Dedifferentiated amniotic fluid mesenchymal stem cell (primary cell): ENCODE data around the gene OPCML.

ENCODE experiments used
- DNase-seq: peaks from one replicate; pipeline ENCODE4 v3.0.0-alpha.2; 2016; ENCODE audit errors: extremely low spot score

The OPCML gene

DNA sequence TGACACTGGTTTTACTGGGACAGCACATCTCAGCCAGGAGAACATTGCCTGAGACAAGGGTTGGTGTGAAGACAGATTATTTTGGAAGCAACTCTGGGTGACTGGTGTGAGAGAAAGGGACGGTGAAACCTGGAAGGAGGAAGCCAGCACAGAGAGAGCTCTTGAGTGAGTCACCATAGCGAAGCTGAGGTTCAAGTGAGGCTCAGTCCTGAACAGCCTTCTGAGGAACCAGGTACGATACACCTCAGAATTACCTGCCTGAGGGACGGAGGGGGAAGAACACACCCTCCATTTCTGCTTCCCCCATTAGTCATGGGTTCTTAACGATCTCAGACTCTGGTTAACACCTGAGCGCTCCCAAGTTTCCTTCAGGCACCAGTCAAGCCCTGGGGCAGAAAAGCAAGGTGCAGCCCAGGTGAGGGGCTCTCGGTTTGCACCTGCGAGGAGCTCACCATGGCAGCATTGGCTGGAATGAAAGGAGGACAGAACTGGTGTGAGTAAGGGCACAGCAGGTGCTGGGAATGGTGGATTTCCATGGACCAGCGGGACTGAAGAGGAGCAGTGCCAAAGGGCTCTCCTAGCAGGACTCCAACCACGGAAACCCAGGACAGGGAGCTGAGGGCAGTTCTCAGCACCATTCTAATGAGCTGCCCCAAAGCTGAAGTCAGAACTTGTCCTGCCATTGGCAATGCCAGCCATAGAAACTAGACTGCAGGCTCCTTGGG, 459.3 kb downstream of the OPCML start:
- DNase-seq, result no peak

DNA sequence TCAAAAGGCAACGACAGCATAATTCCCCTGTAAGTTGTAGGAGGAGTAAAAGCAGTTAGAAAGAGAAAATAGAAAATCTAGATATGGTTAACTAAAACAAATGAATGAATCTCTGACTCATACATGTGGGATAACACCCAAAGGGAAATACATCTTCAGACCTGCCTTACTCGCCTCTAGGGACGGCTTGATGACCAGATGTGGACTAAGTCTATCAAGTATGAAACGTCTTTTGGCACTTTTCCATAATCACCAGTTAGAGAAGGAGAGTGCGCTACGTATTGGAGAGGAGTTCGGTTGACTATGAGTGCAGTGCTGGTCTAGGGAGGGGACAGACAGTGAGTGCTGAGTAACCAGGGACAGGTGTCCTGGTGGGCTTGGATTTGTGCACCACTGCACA, 459.9 kb downstream of the OPCML start:
- DNase-seq, result no peak

DNA sequence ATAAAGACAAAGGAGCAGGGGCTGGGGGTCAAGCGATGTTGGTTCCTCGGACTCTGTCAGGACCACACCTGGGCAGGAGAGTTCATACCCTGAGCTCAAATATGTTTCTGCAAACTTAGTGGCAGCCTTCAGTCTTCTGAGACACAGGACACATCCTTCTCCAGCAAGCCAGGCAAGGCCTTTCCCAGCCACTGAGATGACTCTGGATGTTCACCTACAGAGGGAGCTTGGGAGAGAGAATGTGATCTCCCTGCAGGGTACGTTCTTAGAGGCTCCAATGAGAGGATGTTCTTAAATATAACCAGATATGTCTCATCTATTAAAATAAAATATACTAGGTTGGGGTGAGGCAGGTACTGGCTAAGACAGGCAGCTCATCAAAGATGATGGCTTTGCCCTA, 461.5 kb downstream of the OPCML start:
- DNase-seq, result no peak

DNA sequence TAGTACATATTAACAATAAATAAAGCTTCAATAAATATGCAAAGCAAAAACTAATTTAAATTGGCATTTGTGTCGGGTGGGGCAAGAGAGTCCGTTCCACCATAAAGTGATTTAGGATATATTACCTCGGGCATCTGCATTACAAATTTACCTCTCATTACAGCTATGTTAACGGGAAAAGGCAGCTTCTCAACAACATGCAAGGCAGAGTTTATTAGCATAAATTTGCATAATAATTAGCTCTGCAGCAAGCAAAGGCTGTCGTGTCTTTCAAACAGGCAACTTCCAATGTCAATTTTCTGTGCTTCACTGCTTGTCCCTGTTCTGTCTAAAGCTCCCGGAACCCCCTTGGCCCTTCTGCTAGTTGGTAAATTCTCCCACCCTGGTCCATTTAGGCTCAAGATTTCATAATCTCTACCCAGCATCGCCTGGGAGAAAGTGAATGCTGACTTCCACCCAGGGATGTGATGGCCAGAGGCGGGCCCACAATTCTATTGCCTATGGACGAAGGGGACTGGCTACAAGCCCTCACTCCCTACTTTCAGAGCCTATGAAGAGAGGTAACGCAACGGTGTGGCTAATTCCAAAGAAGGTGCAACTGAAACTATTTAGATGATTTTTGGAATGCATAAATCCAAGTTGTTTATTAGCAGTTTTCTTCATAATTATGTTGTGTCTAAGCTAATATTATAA, 462.1 kb downstream of the OPCML start:
- no peak for DNase-seq

DNA sequence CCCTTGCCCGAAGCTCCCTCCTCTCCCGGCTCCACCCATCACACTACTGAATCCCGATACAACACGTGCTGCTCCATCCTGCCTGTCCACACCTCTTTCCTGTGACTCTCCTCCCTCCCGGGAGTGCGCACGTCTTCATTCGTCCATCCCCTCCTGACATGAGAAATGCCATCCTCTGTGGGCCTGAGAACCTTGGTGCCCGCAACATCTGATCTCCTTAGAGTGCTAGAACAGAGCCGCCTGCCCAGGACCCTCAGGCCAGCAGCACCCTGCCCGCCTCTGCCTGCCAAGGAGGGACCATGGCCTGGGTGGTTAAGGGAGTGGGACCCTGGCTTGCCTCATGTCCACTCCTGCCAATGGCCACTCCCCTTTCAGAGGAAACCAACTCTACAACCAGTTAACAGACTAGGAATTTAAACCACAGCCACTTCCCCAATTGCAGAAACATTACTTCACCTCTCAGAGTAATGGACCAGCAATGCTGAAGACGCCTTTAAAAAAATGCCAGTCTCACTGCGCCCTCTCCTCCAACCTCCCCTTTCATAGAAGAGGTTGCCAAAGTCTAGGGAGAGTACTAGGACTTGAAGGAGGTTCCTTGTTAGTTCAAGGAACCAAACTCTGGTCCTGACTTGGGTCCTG, 466.3 kb downstream of the OPCML start:
- no peak for DNase-seq

DNA sequence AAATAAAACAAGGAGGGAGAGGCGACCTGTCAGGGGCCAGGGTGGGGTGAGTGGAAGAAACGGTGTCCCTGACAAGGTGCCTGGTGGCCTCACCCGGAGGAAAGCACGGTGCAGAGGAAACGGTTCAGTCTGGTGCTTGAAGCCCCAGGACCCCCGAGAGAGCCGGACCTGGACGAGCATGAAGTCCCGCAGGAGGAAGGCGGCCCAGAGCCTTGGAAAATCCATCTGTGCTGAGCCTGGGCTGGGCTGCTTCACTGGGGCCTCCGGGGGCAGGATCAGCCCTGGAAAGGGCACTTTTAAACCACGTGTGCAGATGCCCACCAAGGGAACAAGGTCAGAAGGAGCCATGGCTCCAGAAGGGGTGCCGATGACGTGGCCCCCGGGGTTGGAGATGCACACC, 467.3 kb downstream of the OPCML start:
- DNase-seq, result no peak

DNA sequence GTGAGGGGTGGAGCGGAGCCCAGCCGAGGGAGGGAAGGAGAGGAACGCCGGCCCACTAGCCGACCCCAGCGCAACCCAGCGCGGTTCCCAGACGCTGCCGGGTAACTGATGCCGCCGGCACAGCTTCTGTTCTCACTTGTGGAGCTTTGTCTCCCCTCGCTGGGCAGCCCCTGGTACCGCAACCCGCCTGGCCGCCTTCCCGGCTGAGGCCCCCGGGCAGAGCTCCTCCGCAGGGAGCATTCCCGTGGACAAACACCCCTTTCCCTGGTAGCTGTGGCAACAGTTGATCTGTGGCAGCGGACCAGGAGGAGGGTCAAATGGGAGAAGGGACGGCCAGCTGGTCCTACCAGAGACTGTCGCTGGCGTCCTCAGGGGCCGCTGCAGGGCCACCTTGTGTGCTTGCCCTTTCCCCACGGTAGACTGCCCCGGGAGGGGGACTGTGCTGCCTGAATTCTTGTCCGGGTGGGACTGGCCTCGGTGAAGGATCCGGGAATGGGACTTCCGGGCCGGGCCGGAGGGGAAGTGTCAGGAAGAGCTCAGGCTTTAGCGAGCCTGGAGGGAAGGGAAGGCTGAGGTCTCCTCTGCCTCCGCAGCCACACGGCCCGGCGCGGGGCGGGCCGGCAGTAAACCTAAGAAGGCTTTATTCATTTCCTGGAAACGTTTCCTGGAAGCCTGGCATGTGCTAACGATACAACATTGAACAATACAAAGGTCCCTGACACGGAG, 468.0 kb downstream of the OPCML start:
- peak; percentile 59 for DNase-seq

DNA sequence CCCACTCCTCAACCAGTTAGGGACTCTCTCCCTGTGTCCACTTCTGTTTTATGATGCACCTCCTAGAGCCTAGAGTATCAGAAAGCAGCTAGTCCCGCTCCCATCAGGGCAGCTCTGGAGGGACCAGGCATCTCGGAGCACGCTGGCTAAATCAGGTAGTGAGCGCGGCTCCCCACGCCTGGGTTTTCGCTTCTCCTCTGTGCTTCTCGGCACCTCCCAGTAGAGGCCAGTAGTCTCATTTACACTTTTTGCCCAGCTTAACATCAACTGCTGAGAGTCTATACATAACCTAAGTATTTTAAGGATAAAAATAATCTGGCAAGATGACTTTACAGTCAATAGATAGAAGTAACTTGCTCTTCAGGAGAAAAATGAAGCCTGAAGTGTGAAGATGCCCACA, 473.8 kb downstream of the OPCML start:
- no peak for DNase-seq

DNA sequence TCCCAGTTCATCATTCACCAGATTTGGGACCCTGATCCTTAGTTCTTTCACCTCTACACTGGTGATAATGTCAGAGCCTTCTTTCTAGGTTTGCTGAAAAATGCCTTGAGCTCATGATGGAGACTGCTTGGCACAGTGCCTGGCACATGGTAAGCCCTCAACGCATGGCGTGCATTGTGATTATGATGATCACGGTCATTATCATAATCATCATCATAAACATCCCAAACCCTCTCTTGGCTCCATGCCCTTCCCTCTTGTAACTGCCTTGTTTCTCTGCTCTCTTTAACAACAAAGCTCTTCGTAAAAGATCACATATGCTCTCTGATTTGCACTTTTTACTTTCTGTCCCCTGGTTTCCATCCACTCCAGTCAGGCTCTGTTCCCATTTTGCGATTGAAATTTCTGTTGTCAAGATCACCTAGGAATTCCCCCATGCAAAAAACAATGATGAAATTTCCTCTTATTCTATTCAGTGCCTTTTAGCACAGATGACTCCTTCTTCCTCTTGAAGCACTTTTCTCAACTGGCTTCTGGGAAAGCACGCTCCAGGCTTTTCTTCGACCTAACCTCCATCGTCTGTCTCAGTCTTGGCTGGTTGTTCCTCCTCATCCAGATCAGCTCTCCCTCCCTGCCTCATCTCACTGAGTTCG, 479.1 kb downstream of the OPCML start:
- DNase-seq, result no peak

DNA sequence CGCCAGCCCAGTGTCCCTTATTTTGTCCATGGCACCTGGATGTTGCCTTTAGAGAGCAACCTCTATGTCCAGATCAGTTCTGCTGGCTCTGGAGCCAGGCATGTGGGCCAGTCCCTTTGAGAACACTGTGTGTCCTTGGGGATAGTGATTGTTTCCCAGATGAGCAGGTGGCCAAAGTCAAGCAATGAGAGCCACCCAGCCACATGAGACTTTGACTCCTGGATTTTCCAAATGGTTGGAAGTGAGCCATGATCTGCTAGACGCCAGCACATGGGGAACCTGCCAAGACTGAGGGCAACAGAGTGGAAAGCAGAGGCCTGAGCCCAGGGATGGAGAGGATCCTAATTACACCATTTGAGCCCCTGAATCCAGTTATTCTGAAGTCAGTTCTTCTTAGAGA, 479.8 kb downstream of the OPCML start:
- no peak for DNase-seq

DNA sequence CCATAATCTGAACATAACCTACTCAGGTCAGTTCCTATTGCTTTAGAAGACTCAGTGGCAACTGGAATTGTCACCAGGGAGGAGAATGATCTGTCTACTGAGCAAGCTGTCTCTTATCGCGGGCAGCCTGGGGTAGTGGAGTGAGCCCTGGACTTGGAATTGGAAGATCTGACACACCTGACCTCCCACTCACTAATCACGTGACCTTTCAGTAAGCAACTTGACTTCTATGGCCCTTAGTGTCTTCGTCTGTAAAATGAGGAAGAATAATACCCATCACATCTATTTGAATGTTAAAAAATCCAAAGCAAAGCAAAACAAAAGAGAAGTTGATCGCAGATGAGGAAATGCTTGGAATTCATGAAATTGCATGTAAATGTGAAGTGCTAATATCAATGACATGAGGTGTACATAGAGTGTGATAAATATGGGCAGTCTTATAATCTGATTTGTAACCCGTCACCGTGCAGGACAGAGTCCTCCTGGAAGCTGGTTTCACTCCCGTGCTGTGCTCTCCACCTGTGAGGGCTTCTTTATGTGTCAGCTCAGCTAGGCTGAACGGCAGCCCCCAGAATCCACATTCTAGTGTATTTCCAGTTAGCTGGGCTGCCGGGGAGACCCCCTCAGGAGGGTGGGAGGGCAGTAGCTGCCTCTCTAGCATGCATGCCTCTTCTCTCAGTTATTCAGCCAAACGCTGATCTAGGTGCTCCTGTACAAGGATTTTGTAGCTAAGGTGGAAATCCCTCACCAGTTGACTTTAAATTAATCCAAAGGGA, 482.9 kb downstream of the OPCML start:
- no peak for DNase-seq

DNA sequence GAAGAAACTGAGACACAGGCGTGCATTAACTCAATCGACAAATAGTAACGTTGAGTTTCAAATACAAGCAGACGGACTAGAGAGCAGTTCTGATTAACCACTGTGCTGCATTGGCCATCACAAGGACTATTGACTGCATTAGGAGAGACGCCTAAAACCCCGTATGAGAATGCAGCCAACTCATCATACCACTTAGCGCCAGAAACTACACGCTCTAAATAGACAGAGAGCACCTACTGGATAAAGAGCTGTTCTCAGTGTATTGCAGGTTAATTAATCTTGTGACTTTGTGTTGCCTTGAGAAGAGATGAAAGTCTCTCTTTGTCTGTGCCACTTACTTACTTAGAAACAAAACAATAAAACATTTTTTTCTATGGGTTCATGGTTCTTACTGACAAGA, 484.0 kb downstream of the OPCML start:
- no peak for DNase-seq

DNA sequence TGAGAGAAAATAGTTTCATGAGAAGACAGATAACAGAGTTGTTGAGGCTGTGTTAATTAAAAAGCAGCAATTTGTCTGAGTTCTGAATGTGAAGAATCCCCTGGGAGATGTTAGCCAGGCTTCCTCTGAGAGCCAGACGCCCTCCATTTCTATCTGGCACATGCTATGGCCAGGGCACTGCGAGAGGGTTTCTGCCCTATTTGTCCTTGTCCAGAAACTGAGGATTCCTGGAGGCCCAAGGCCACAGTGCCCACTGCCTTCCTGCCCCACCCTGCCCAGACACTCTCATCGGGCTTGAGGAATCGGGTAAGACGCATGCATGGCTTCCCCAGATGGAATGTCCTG, 484.6 kb downstream of the OPCML start:
- no peak for DNase-seq

DNA sequence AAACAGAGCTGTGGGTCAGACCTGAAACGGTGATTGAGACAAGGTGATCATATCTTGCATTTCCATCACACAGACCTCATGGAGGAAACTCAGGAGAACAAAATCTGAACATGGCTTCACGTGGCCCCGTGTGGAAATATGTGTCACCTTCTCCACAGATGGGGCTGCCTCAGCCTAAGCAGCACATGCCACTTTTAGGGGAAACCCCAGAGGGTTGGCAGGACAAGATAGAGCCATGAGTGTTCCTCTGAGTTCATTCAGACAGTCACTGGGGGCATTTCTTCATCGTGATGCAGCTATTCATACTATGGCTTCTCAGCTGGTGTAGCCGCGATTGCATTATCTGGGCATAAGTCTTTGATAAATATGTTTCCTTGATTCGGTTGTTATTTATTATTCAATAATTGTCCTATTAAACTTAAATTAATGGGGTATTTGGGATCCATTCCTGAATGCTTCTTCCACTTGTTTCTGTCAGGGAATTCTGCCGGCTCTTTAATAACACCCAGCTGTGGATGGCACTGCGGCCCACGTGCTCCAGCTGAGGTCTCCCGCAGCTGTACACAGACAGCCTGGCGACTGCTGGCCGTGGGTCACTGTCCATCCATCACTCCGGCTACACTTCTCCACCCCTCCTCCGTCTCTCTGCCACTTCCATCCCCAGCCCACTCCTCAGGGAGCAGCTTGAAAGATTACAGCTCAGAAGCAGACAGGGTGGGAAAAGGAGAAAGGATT, 485.1 kb downstream of the OPCML start:
- no peak for DNase-seq

DNA sequence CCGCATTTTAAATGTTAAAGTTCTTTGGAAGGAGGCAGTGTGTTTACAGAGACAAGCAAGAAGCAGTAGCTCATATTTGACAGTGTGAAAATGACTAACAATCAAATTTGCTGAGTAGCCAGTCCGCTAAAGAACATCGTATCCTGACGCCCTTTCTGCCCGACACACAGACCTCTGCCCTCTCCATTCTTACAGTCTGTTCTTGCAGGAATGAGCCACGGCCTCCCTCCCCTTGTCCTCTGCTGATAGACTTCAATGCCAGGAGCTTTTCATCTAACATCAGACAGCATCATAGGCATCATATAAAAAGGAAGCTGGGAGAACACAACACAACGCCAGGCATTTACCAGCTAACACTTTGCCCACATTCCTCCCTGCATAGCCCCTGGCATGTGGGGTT, 486.0 kb downstream of the OPCML start:
- no peak for DNase-seq

DNA sequence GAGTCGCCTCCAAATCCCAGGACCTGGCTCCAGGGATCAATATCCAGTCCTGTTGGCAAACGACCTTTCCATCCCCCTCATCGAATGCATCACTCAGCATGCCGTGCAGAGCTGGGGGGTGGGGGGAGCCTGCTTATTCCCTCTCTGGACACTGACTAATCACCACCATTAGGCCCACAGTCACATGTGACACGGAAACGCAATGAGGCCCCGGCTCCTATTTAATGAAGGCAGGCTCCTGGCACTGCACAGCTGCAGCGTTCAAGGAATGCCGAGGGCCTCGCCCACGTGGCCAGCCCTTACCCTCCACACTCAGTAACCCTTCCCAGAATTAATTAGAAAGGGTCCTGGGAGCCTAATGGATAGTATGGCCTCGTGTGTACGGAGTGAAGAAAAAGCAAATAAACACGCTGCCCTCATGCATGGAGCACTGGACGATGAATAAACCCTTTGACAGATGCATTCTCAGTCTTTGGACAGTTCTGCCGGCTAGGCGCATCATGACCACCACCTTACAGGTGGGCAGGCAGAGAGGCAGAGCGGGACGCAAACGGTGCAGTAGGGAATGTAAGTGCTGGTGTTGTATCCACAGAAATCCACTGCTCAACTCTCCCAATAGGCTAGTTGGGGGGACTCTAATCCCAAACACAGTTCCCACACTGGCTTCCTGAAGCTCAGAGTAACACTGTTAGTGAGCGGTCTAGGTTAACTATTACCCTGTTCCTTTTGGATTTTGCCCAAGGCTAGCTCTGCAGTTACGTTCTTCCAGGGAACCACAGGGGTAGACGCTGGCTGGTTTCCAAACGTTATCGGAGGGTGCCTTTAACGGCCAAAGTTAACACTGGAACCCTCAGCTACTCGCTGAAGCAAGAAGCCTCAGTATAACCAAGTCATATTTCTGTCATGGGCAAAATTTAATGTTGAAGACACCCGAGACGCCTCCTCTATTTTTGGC, 490.1 kb downstream of the OPCML start:
- no peak for DNase-seq

DNA sequence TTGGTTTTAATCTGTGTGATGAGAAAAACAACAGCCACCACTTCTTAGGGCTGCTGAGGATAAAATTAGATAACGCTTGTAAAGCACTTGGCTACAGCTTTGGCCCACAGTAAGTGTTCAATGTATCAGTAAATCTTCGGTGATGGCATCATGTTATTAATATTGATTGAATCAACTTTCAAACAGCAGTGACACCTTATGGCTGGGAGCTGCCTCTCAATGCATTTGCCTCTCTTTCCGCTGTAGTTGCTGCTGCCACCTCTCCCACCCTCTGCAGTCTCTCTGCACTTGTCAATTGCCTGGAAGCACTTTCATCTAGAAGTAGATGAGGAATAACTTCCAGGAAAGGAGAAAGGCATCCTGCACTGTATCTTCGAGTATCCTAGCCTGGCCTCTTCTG, 491.1 kb downstream of the OPCML start:
- DNase-seq, result no peak

DNA sequence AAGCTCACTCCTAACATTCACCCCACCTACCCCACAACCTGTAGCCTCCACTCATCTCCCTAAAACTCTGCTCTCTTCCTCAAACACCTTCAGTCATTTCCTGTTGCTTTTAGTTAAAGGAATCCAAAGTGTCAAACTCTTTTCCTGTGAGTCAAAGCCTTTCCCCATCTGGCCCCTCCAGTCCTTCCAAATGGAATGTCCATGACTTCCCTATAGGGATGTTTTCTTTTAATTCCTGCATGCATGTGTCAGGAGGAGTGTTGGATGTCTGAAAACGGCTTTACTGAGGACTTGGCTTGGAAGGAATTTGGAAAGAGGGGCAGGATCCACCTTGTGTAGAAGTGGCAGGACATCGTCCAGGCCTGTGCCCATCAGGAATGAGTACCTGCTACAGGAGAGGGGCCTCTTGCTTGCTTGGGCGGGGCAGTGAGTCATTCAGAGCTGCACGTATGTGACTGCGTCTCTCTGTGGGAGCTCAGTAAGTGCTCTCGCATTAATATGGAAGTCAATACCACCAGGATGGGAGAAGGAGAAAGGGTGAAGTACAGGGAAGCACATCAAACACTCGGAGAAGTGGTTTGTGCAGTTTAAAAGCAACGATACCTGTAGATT, 491.9 kb downstream of the OPCML start:
- no peak for DNase-seq

DNA sequence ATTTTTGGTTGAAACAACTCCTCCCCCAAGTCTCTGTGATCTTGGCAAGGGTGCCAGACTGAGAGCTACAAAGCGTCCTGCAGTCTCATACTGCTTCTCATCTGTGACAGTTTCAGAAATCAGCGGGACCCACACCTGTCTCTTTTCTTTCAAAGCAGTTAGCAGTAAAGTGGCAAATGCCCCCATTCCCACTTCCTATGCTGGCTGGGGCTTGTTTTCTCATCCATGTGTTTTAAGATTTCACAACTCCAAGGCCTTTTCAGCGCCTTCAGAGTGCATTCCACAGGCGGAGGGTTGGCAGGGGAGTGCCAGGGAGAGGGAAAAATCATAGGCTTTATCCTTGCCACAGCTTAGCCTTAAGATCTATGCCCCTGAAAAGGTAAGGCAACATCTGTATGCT, 493.5 kb downstream of the OPCML start:
- DNase-seq, result no peak
